ENCODE measurements around the gene ATXN7L1. TPM values are rescaled to one million over a fixed set of nuclear protein-coding genes. Genes with fewer than 3 reads are reported as not detected.

The ATXN7L1 gene
- total RNA-seq, 1 experiment from 2014 or later: 6.2 TPM

GRCh38 chr7:105580022-105580740 lies 296.2 kb downstream of the ATXN7L1 start:
- Histone ChIP-seq H3K27ac (no peak overlapping the region), H3K4me1 (peaks cover 7% of the 10 kb centered on the region)
- no peak for DNase-seq

DNA sequence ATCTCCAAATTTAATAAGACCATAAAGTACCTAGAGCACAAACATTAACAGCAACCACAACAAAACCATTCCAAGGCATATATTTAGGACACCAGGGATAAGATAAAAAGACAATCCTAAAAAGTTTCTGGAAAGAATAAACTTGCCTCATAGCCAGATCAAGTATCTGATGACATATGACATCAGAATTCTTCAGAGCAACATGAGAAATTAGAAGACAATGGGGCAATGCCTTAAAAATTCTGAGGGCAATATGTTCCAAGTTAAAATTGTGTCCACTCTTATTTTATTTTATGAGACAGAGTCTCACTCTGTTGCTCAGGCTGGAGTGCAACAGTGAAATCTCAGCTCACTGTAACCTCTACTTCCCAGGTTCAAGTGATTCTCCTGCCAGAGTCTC lies 297.9 kb downstream of the ATXN7L1 start:
- no peaks in the 10 kb centered on the region for H3K9me3 ChIP-seq (replicated peaks)
- H3K27ac ChIP-seq: no peak overlapping the region
- H3K4me3 ChIP-seq: no peak overlapping the region
- H3K4me1 ChIP-seq: peaks cover 7% of the 10 kb centered on the region
- H3K36me3 ChIP-seq: no peaks in the 10 kb centered on the region
- no peaks in the 10 kb centered on the region for H3K27me3 ChIP-seq
- no peak for DNase-seq

More at GRCh38 chr7:105580022-105580740, 296.2 kb downstream of the ATXN7L1 start:
- H3K4me3 ChIP-seq: no peak overlapping the region
- peaks cover 8% of the 10 kb centered on the region; the same call in 1 of the 2 replicates for H3K9me3 ChIP-seq (replicated peaks)
- no peaks in the 10 kb centered on the region for H3K27me3 ChIP-seq
- no peaks in the 10 kb centered on the region for H3K36me3 ChIP-seq

DNA sequence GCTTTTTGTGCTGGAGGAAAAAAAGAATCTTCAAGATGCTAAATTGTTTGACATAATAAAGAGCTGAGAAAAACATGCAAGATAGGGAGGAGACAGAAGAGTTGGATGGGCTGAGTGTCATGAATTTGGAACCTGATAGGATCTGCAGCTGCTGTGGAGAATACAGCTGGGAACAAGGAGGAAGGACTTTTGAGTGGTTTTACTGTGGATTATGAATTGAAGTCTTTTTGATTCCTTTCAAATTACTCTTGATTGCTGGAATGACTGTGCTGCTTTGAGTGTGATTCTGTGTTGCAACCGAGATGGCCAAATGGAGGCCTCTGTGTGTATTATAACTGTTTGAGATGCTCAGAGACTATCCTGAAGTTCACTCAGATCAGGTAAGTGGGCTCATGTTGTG lies 299.1 kb downstream of the ATXN7L1 start:
- no peaks in the 10 kb centered on the region for H3K9me3 ChIP-seq (replicated peaks)
- H3K4me1 ChIP-seq: peaks cover 7% of the 10 kb centered on the region
- no peak overlapping the region for H3K4me3 ChIP-seq
- DNase-seq: peak in 1 of 2 experiments; percentile 65
- no peak overlapping the region for H3K27ac ChIP-seq
- H3K27me3 ChIP-seq: no peaks in the 10 kb centered on the region
- H3K36me3 ChIP-seq: 0 out of 2 replicates have a peak, but pooled peaks cover 4% of the 10 kb centered on the region

- H3K4me3 ChIP-seq: no peak overlapping the region
- no peak for DNase-seq
- no peak overlapping the region for H3K27ac ChIP-seq
- H3K27me3 ChIP-seq: no peaks in the 10 kb centered on the region
- no peaks in the 10 kb centered on the region for H3K9me3 ChIP-seq (replicated peaks)
- peaks cover under 1% of the 10 kb centered on the region; the same call in 1 of the 2 replicates for H3K4me1 ChIP-seq
- peaks cover 21% of the 10 kb centered on the region for H3K36me3 ChIP-seq
These were observed 304.5 kb downstream of the ATXN7L1 start for GRCh38 chr7:105571891-105572290.

- Histone ChIP-seq H3K27me3 (no peaks in the 10 kb centered on the region), H3K36me3 (peaks cover 48% of the 10 kb centered on the region), H3K9me3 (replicated peaks) (no peaks in the 10 kb centered on the region), H3K4me1 (no peaks in the 10 kb centered on the region), H3K27ac (no peak overlapping the region), H3K4me3 (no peak overlapping the region)
- no peak for DNase-seq
These were observed 308.6 kb downstream of the ATXN7L1 start for GRCh38 chr7:105567821-105568220.

DNA sequence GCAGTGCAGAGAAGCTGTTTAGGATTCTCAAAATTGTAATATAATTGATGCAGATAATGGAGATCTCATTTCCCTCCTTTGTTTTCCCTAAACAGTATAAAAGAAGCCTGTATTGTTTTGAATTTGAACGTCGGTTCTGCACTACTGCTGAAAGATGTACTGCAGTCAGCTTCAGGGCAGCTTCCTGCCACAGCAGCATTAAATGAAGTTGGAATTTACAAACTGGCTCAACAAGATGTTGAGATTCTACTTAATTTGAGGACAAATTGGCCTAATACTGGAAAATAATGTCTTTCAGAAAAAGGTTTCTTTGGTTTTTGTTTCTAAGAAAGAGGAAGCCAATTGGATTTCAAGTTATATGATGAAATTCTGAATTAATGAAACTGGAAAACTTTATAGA lies 309.4 kb downstream of the ATXN7L1 start:
- no peaks in the 10 kb centered on the region for H3K4me1 ChIP-seq
- H3K9me3 ChIP-seq (replicated peaks): no peaks in the 10 kb centered on the region
- DNase-seq: no peak
- no peak overlapping the region for H3K4me3 ChIP-seq
- H3K36me3 ChIP-seq: peaks cover 50% of the 10 kb centered on the region
- H3K27me3 ChIP-seq: no peaks in the 10 kb centered on the region
- H3K27ac ChIP-seq: no peak overlapping the region

DNA sequence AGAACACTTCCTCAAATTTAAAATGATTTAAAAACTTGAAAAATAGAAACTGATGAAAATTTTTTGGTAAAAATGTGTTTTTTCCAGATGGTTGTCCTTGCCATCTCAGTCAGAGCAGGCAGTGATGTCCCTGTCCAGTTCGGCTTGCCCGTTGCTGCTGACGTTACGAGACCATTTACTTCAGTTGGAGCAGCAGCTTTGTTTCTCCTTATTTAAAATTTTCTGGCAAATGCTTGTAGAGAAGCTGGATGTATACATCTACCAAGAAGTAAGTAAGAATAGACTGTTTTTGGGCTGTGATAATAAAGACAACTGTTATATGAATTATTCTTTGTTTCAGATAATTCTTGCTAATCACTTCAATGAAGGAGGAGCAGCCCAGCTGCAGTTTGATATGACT lies 311.2 kb downstream of the ATXN7L1 start:
- H3K4me3 ChIP-seq: no peak overlapping the region
- no peaks in the 10 kb centered on the region for H3K27me3 ChIP-seq
- no peak for DNase-seq
- peaks cover 2% of the 10 kb centered on the region for H3K4me1 ChIP-seq
- H3K27ac ChIP-seq: no peak overlapping the region
- H3K9me3 ChIP-seq (replicated peaks): no peaks in the 10 kb centered on the region
- peaks cover 56% of the 10 kb centered on the region for H3K36me3 ChIP-seq

DNA sequence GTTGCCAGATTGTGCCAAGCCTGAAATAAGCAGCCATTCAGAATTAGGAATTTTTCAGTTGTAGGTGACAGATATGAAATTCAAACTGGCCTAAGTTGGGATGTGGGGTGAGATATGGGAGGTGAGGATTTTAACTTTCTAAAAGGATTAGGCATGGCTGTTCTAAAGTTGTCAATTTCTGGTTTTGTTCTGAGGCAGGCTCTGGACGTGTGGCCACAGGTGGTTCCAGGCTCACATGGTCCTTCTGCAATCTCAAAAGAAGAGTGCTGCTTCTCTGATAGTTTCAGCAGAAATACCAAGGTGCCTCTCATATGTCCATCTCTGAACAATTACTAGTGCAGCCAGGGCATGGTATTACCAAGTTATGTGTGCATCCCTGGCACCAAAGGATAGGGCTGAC lies 316.5 kb downstream of the ATXN7L1 start:
- Histone ChIP-seq H3K36me3 (peaks cover 51% of the 10 kb centered on the region), H3K27me3 (no peaks in the 10 kb centered on the region), H3K4me1 (peaks cover 9% of the 10 kb centered on the region), H3K4me3 (no peak overlapping the region), H3K9me3 (replicated peaks) (no peaks in the 10 kb centered on the region), H3K27ac (peak overlapping the region; percentile 50)
- peak; percentile 55 to 82 for DNase-seq

Other genes with a start within 250 kb of the ATXN7L1 start
- 0.91 and 1.5 TPM in 2 replicates for gene CDHR3, start 86.7 kb upstream of the ATXN7L1 start, total RNA-seq (2014; rRNA removed; shearing (Covaris generic))
- 42.8 and 47.5 TPM in 2 replicates for gene SYPL1, start 235.7 kb upstream of the ATXN7L1 start, total RNA-seq (2014; rRNA removed; shearing (Covaris generic))

Measured in SJCRH30 (cell line).